Fibroblast of lung (primary cell): ENCODE measurements around the gene TSHZ3. TPM values are rescaled to one million over a fixed set of nuclear protein-coding genes. Genes with fewer than 3 reads are reported as not detected.

Experiments used
- DNase-seq, 2 donors: peaks; one replicate each; pipeline versions ENCODE4 v3.0.0 to v3.0.0-alpha.2; 2010; ENCODE audit warnings: low read depth in 2 of 2
- H2AFZ ChIP-seq: 2 replicates; pipeline ENCODE4 v1.5.1; 2012; ENCODE audit warnings: low read length, control low read depth, inconsistent platforms
- H3K27ac ChIP-seq: 2 replicates; pipeline ENCODE4 v1.5.1; 2011; ENCODE audit warnings: low read length, control low read depth; ENCODE audit not compliant: insufficient read depth
- H3K27me3 ChIP-seq: 2 replicates; pipeline ENCODE4 v1.5.1; 2011; ENCODE audit warnings: mild to moderate bottlenecking, low read length; ENCODE audit not compliant: control insufficient read depth, insufficient read depth
- H3K36me3 ChIP-seq: 2 replicates; pipeline ENCODE4 v1.5.1; 2011; ENCODE audit warnings: low read length; ENCODE audit not compliant: control insufficient read depth, insufficient read depth
- H3K4me1 ChIP-seq: 2 replicates; pipeline ENCODE4 v1.5.1; 2011; ENCODE audit warnings: low read length; ENCODE audit not compliant: control insufficient read depth, insufficient read depth; ENCODE audit errors: extremely low read depth
- H3K4me2 ChIP-seq: 2 replicates; pipeline ENCODE4 v1.5.1; 2011; ENCODE audit warnings: low read length, control low read depth; ENCODE audit not compliant: insufficient read depth; ENCODE audit errors: extremely low read depth
- H3K4me3 ChIP-seq, 4 experiments: fragments of 200-600 bp in 1 of 4; sonication (generic) in 1 of 4; replicated peaks in 1 of 4; 2 replicates each; pipeline ENCODE4 v1.5.1; 2011 to 2016; ENCODE audit warnings: low read length in 4 of 4, low read depth in 3 of 4, mild to moderate bottlenecking in 3 of 4, control low read depth in 2 of 4, inconsistent platforms in 1 of 4, mixed read lengths in 1 of 4; ENCODE audit not compliant: insufficient read depth in 1 of 4; ENCODE audit errors: control extremely low read depth in 1 of 4
- H3K79me2 ChIP-seq: 2 replicates; pipeline ENCODE4 v1.5.1; 2012; ENCODE audit warnings: mild to moderate bottlenecking, low read length, inconsistent platforms; ENCODE audit not compliant: control insufficient read depth, insufficient read depth
- H3K9ac ChIP-seq: 2 replicates; pipeline ENCODE4 v1.5.1; 2011; ENCODE audit warnings: mild to moderate bottlenecking, low read length, control low read depth; ENCODE audit not compliant: insufficient read depth
- H3K9me3 ChIP-seq: 2 replicates; pipeline ENCODE4 v1.5.1; 2012; ENCODE audit warnings: low read depth, low read length; ENCODE audit not compliant: control insufficient read depth, insufficient read depth
- H4K20me1 ChIP-seq: 2 replicates; pipeline ENCODE4 v1.5.1; 2011; ENCODE audit warnings: low read length; ENCODE audit not compliant: control insufficient read depth, insufficient read depth; ENCODE audit errors: extremely low read depth
- EZH2 ChIP-seq: IDR thresholded peaks from 2 replicates; pipeline ENCODE4 v1.5.1; 2012; ENCODE audit warnings: low read length, control low read depth, mild to moderate bottlenecking; ENCODE audit errors: missing control alignments
- polyA plus RNA-seq, 2 donors: library from polyadenylated mRNA; depleted of rRNA in 1 of 2; stranded (reverse) in 1 of 2; unstranded in 1 of 2; fragments of >200 nt; gene quantifications; 2 replicates each; pipeline ENCODE4 v1.2.1, GENCODE V29; 2011 to 2012; ENCODE audit warnings: missing spikeins in 1 of 2
- total RNA-seq: library from RNA; depleted of rRNA; stranded (reverse); fragments of >200 nt; gene quantifications from 2 replicates; pipeline ENCODE4 v1.2.1, GENCODE V29; 2014
- TF ChIP-seq, protein P1 (sequence below), 2 donors: IDR thresholded peaks in 1 of 2; conservative IDR thresholded peaks in 1 of 2; 1 replicate in 1 of 2; 2 replicates in 1 of 2; pipeline ENCODE4 v1.5.1; 2011 to 2012; ENCODE audit warnings: low read length in 2 of 2, control low read depth in 1 of 2, inconsistent platforms in 1 of 2, low read depth in 1 of 2, mild to moderate bottlenecking in 1 of 2

The TSHZ3 gene
- total and polyA plus RNA-seq, 2 donors (not counting 1 experiment from before 2014, with no cell fraction given) = 7.0 to 17.3 TPM

DNA sequence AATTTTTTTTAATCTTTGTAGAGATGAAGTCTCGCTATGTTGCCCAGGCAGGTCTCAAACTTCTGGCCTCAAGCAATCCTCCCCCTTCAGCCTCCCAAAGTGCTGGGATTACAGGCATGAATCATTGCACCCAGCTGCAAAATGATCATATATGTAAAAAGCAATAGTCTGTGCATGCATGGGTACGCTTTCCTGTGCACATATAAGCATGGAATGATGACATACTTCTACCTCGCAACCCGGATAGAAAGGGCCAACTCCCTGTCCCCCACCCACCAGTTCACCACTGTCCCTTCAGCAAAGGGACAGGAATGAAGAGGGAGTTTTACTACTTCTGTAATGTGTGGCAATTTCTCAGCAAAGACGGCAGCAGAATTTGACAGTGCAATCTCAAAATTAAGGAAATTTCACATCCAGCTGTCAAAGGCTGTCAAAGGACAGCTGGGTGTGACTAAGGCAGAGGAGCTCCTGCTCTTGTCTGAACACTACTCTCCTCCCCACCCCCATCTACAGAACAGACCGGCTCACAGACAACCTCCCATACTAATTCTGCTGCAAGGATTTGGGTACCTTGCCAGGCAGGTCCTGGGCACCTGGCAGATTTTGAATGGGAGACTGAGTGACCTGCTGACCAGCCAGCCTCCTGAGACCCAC lies 95.6 kb downstream of the TSHZ3 start:
- DNase-seq = no peak
- H3K27ac ChIP-seq = no peak overlapping the region
- no peaks in the 10 kb centered on the region for H3K79me2 ChIP-seq
- no peaks in the 10 kb centered on the region for H3K4me1 ChIP-seq
- H3K36me3 ChIP-seq = no peaks in the 10 kb centered on the region
- H4K20me1 ChIP-seq = no peaks in the 10 kb centered on the region
- H3K4me3 ChIP-seq = no peak overlapping the region
- H3K9ac ChIP-seq = no peak overlapping the region
- no peaks in the 10 kb centered on the region for H3K27me3 ChIP-seq
- no peak overlapping the region for H2AFZ ChIP-seq
- H3K4me2 ChIP-seq = no peak overlapping the region
- no peaks in the 10 kb centered on the region for H3K9me3 ChIP-seq
- TF ChIP-seq EZH2 = no peak
- TF ChIP-seq, protein P1, sequence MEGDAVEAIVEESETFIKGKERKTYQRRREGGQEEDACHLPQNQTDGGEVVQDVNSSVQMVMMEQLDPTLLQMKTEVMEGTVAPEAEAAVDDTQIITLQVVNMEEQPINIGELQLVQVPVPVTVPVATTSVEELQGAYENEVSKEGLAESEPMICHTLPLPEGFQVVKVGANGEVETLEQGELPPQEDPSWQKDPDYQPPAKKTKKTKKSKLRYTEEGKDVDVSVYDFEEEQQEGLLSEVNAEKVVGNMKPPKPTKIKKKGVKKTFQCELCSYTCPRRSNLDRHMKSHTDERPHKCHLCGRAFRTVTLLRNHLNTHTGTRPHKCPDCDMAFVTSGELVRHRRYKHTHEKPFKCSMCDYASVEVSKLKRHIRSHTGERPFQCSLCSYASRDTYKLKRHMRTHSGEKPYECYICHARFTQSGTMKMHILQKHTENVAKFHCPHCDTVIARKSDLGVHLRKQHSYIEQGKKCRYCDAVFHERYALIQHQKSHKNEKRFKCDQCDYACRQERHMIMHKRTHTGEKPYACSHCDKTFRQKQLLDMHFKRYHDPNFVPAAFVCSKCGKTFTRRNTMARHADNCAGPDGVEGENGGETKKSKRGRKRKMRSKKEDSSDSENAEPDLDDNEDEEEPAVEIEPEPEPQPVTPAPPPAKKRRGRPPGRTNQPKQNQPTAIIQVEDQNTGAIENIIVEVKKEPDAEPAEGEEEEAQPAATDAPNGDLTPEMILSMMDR (conservative IDR thresholded peaks at IDR 0.05 in 1 of 2, IDR thresholded peaks at IDR 0.05 in 1 of 2; ENCODE audit: low read depth in 1 of 2, low read length in 2 of 2) = no peak

DNA sequence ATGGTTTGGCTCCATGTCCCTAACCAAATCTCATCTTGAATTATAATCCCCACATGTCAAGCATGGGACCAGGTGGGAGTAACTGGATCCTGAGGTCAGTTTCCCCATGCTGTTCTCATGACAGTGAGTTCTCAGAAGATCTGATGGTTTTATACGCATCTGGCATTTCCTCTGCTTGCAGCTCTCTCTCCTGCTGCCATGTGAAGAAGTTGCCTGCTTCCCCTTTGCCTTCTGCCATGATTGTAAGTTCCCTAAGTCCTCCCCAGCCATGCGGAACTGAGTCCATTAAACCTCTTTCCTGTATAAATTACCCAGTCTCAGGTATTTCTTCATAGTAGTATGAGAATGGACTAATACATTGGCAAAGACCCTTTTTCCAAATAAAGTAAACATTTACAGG lies 96.8 kb downstream of the TSHZ3 start:
- Histone ChIP-seq H3K9ac (no peak overlapping the region), H3K27me3 (no peaks in the 10 kb centered on the region), H3K36me3 (no peaks in the 10 kb centered on the region), H3K4me2 (no peak overlapping the region), H3K9me3 (no peaks in the 10 kb centered on the region), H3K4me3 (no peak overlapping the region), H3K4me1 (no peaks in the 10 kb centered on the region), H3K79me2 (no peaks in the 10 kb centered on the region), H2AFZ (no peak overlapping the region), H4K20me1 (no peaks in the 10 kb centered on the region), H3K27ac (no peak overlapping the region)
- no peak for DNase-seq
- TF ChIP-seq, protein P1 (conservative IDR thresholded peaks at IDR 0.05 in 1 of 2, IDR thresholded peaks at IDR 0.05 in 1 of 2; ENCODE audit: low read depth in 1 of 2, low read length in 2 of 2) = no peak
- TF ChIP-seq EZH2 = no peak

DNA sequence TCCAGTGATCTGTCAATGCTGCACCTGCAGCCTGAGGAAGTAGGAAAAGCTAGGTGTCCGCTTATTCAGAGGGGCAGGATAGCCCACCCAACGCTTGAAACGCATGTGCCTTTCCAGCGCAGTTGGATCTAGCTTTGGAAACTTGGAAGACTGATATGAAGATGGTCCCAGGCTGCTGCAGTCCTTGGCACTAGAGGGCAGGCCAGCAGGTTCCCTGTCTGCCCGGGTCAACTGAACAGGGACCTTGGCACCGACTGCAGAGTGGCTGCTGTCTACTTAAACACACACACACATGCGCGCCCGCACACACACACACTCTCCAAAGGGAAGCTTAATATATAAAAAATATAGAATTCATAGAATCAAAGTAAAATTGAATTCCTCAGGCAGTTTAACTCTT lies 100.0 kb downstream of the TSHZ3 start:
- no peak overlapping the region for H3K27ac ChIP-seq
- no peaks in the 10 kb centered on the region for H3K27me3 ChIP-seq
- H4K20me1 ChIP-seq = no peaks in the 10 kb centered on the region
- DNase-seq = no peak
- no peak overlapping the region for H2AFZ ChIP-seq
- H3K79me2 ChIP-seq = no peaks in the 10 kb centered on the region
- no peak overlapping the region for H3K4me3 ChIP-seq
- no peak overlapping the region for H3K4me2 ChIP-seq
- H3K36me3 ChIP-seq = no peaks in the 10 kb centered on the region
- H3K9me3 ChIP-seq = no peaks in the 10 kb centered on the region
- no peak for TF ChIP-seq EZH2
- TF ChIP-seq, protein P1 (conservative IDR thresholded peaks at IDR 0.05 in 1 of 2, IDR thresholded peaks at IDR 0.05 in 1 of 2; ENCODE audit: low read depth in 1 of 2, low read length in 2 of 2) = no peak
- no peak overlapping the region for H3K9ac ChIP-seq
- H3K4me1 ChIP-seq = no peaks in the 10 kb centered on the region
